Left ventricle myocardium inferior (tissue), 1 donor: Measurements from ENCODE around the gene SCN10A. TPM values are rescaled to one million over a fixed set of nuclear protein-coding genes. Genes with fewer than 3 reads are reported as not detected.

Experiments
- DNase-seq: peaks from one replicate; pipeline ENCODE4 v3.0.0-alpha.2; 2020
- H3K27ac ChIP-seq: fragments of 200-600 bp; replicated peaks from 2 replicates; pipeline ENCODE4 v1.8.0; 2021
- H3K27me3 ChIP-seq: fragments of 200-600 bp; 2 replicates; pipeline ENCODE4 v1.8.0; 2021; ENCODE audit warnings: low read depth
- H3K36me3 ChIP-seq: fragments of 200-600 bp; 2 replicates; pipeline ENCODE4 v1.8.0; 2021
- H3K4me1 ChIP-seq: fragments of 200-600 bp; 2 replicates; pipeline ENCODE4 v1.8.0; 2021
- H3K4me3 ChIP-seq: fragments of 200-600 bp; 2 replicates; pipeline ENCODE4 v1.8.0; 2021; ENCODE audit warnings: mild to moderate bottlenecking, moderate library complexity
- H3K9me3 ChIP-seq: fragments of 200-600 bp; replicated peaks from 2 replicates; pipeline ENCODE4 v1.8.0; 2021
- CTCF ChIP-seq: fragments of 200-600 bp; IDR thresholded peaks from 2 replicates; pipeline ENCODE4 v1.8.0; 2021; ENCODE audit warnings: antibody characterized with exemption, mild to moderate bottlenecking, borderline replicate concordance
- intact Hi-C: fragments of 100-400 bp; cut with micrococcal nuclease; formaldehyde crosslinking; loops from one replicate; pipeline ENCODE4 v1.11.0; 2022
- total RNA-seq: library from RNA; stranded (reverse); fragmentation: NEBNext Ultra II Directional; extraction: Animal tissue kit (Norgen Biotek cat#: 25700); gene quantifications from one replicate; pipeline ENCODE4 v1.2.1, GENCODE V29; 2021
- donor health status: DM: no; HTN: yes; CAD: no; lungs with severe emphysema.

Gene SCN10A
- total RNA-seq, 1 donor from 2014 or later: 0.19 TPM

GRCh38 chr3:38792983-38793382 lies 23.0 kb downstream of the SCN10A start:
- Histone ChIP-seq H3K27me3 (peaks cover 5% of the 10 kb centered on the region), H3K4me1 (no peaks in the 10 kb centered on the region), H3K27ac (no peak overlapping the region), H3K36me3 (no peaks in the 10 kb centered on the region), H3K9me3 (no peaks in the 10 kb centered on the region), H3K4me3 (no peak overlapping the region)
- intact Hi-C loops: no loop called here
- no peak for TF ChIP-seq CTCF
- DNase-seq: no peak

GRCh38 chr3:38782148-38782547 lies 33.9 kb downstream of the SCN10A start:
- DNase-seq: no peak
- H3K27ac ChIP-seq: no peak overlapping the region
- no peaks in the 10 kb centered on the region for H3K4me1 ChIP-seq
- no peak overlapping the region for H3K4me3 ChIP-seq
- no peaks in the 10 kb centered on the region for H3K36me3 ChIP-seq
- no peak for TF ChIP-seq CTCF
- no peaks in the 10 kb centered on the region for H3K27me3 ChIP-seq
- intact Hi-C loops: no loop called here
- H3K9me3 ChIP-seq: peaks cover 2% of the 10 kb centered on the region

- no peaks in the 10 kb centered on the region for H3K4me1 ChIP-seq
- intact Hi-C loops: no loop called here
- H3K27ac ChIP-seq: no peak overlapping the region
- peaks cover 16% of the 10 kb centered on the region for H3K9me3 ChIP-seq
- H3K27me3 ChIP-seq: peaks cover 3% of the 10 kb centered on the region
- TF ChIP-seq CTCF: no peak
- H3K36me3 ChIP-seq: no peaks in the 10 kb centered on the region
- no peak for DNase-seq
- no peak overlapping the region for H3K4me3 ChIP-seq
These were observed 42.5 kb downstream of the SCN10A start for GRCh38 chr3:38773528-38773927.

GRCh38 chr3:38763569-38763968 lies 52.4 kb downstream of the SCN10A start:
- H3K36me3 ChIP-seq: no peaks in the 10 kb centered on the region
- no peaks in the 10 kb centered on the region for H3K27me3 ChIP-seq
- intact Hi-C loops: no loop called here
- no peak for TF ChIP-seq CTCF
- peaks cover 31% of the 10 kb centered on the region for H3K9me3 ChIP-seq
- no peak overlapping the region for H3K4me3 ChIP-seq
- H3K27ac ChIP-seq: no peak overlapping the region
- no peak for DNase-seq
- no peaks in the 10 kb centered on the region for H3K4me1 ChIP-seq

GRCh38 chr3:38758557-38758956 lies 57.5 kb downstream of the SCN10A start:
- Histone ChIP-seq H3K4me3 (no peak overlapping the region), H3K9me3 (peaks cover 6% of the 10 kb centered on the region), H3K27ac (no peak overlapping the region), H3K4me1 (no peaks in the 10 kb centered on the region), H3K36me3 (no peaks in the 10 kb centered on the region), H3K27me3 (peaks cover 7% of the 10 kb centered on the region)
- DNase-seq: no peak
- intact Hi-C loops: no loop called here
- TF ChIP-seq CTCF: no peak

GRCh38 chr3:38757721-38758120 lies 58.3 kb downstream of the SCN10A start:
- TF ChIP-seq CTCF: no peak
- Histone ChIP-seq H3K27ac (no peak overlapping the region), H3K27me3 (peaks cover 7% of the 10 kb centered on the region), H3K4me3 (no peak overlapping the region), H3K9me3 (peaks cover 6% of the 10 kb centered on the region), H3K36me3 (no peaks in the 10 kb centered on the region), H3K4me1 (no peaks in the 10 kb centered on the region)
- DNase-seq: no peak
- intact Hi-C loops: no loop called here
